ENCODE measurements around the gene TMEM69. TPM values are rescaled to one million over a fixed set of nuclear protein-coding genes. Genes with fewer than 3 reads are reported as not detected.

The TMEM69 gene
- total and polyA plus RNA-seq, 2 experiments from 2014 or later: 59.7 to 62.4 TPM

DNA sequence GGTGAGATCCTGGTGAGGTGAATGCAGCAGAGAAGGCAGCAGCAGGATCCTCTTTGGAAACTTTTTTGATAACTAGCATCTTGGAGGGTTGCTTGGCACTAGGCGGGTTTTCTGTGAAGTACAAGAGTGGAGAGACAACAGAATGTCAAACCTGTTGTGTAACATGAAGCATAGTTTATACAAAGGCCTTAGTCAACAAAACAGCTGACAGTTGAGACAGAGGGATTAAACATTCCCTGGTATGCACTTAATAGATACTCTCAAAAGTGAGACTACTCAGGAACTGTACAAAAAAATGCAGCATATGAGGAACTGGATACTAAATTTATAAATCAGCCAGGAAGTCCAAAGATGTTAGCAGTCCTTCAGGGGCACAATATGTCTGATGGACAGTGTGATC is 47.7 kb upstream of the TMEM69 start:
- no peak overlapping the region for H3K4me3 ChIP-seq
- H3K4me1 ChIP-seq (ENCODE audit: insufficient read depth): no peaks in the 10 kb centered on the region
- no peaks in the 10 kb centered on the region; the same call in 2 of the 3 replicates for H3K9me3 Mint-ChIP-seq
- no peaks in the 10 kb centered on the region for H3K27me3 Mint-ChIP-seq (ENCODE audit: insufficient read depth, low read depth, poor library complexity)
- H3K4me2 ChIP-seq: no peak overlapping the region
- H3K27me3 ChIP-seq (ENCODE audit: insufficient read depth): no peaks in the 10 kb centered on the region
- H3F3A ChIP-seq (replicated peaks; ENCODE audit: low read depth): 0 out of 2 replicates have a peak, but pooled peaks cover 3% of the 10 kb centered on the region
- no peak overlapping the region for H3K27ac ChIP-seq (ENCODE audit: low read depth)
- H3K9me2 ChIP-seq (ENCODE audit: insufficient read depth): no peaks in the 10 kb centered on the region
- DNase-seq (ENCODE audit: low spot score) (no peak), ATAC-seq (no peak)
- H3K4me1 Mint-ChIP-seq: no peaks in the 10 kb centered on the region
- H3K4me3 Mint-ChIP-seq: no peak overlapping the region
- peaks cover 34% of the 10 kb centered on the region for H3K36me3 Mint-ChIP-seq (ENCODE audit: low read depth)
- peaks cover 63% of the 10 kb centered on the region for H3K36me3 ChIP-seq (ENCODE audit: insufficient read depth)
- TF ChIP-seq, protein P1, sequence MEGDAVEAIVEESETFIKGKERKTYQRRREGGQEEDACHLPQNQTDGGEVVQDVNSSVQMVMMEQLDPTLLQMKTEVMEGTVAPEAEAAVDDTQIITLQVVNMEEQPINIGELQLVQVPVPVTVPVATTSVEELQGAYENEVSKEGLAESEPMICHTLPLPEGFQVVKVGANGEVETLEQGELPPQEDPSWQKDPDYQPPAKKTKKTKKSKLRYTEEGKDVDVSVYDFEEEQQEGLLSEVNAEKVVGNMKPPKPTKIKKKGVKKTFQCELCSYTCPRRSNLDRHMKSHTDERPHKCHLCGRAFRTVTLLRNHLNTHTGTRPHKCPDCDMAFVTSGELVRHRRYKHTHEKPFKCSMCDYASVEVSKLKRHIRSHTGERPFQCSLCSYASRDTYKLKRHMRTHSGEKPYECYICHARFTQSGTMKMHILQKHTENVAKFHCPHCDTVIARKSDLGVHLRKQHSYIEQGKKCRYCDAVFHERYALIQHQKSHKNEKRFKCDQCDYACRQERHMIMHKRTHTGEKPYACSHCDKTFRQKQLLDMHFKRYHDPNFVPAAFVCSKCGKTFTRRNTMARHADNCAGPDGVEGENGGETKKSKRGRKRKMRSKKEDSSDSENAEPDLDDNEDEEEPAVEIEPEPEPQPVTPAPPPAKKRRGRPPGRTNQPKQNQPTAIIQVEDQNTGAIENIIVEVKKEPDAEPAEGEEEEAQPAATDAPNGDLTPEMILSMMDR (conservative IDR thresholded peaks at IDR 0.05; ENCODE audit: low read depth in 2 of 2): no peak
- no peak for TF ChIP-seq ZNF331 (CRISPR knock-in tag; IDR thresholded peaks at IDR 0.05; ENCODE audit: low read depth)
- no peak for TF ChIP-seq NANOG (IDR thresholded peaks at IDR 0.05; ENCODE audit: borderline replicate concordance)
- TF ChIP-seq, protein P2, sequence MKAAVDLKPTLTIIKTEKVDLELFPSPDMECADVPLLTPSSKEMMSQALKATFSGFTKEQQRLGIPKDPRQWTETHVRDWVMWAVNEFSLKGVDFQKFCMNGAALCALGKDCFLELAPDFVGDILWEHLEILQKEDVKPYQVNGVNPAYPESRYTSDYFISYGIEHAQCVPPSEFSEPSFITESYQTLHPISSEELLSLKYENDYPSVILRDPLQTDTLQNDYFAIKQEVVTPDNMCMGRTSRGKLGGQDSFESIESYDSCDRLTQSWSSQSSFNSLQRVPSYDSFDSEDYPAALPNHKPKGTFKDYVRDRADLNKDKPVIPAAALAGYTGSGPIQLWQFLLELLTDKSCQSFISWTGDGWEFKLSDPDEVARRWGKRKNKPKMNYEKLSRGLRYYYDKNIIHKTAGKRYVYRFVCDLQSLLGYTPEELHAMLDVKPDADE (IDR thresholded peaks at IDR 0.05): no peak
- no peak for TF ChIP-seq ZNF114 (CRISPR knock-in tag; IDR thresholded peaks at IDR 0.05)
- TF ChIP-seq JUNB (IDR thresholded peaks at IDR 0.05; ENCODE audit: unreplicated experiment): no peak
- no peak for TF ChIP-seq EZH2phosphoT487 (IDR thresholded peaks at IDR 0.05; ENCODE audit: unreplicated experiment)
- TF ChIP-seq EZH2 (IDR thresholded peaks at IDR 0.05; ENCODE audit: low read depth, unreplicated experiment): no peak
- TF ChIP-seq POLR2AphosphoS5 (IDR thresholded peaks at IDR 0.05; ENCODE audit: low read depth): no peak
- TF ChIP-seq CREB1 (CRISPR knock-in tag; IDR thresholded peaks at IDR 0.05; ENCODE audit: low read depth): no peak
- TF ChIP-seq, protein P3, sequence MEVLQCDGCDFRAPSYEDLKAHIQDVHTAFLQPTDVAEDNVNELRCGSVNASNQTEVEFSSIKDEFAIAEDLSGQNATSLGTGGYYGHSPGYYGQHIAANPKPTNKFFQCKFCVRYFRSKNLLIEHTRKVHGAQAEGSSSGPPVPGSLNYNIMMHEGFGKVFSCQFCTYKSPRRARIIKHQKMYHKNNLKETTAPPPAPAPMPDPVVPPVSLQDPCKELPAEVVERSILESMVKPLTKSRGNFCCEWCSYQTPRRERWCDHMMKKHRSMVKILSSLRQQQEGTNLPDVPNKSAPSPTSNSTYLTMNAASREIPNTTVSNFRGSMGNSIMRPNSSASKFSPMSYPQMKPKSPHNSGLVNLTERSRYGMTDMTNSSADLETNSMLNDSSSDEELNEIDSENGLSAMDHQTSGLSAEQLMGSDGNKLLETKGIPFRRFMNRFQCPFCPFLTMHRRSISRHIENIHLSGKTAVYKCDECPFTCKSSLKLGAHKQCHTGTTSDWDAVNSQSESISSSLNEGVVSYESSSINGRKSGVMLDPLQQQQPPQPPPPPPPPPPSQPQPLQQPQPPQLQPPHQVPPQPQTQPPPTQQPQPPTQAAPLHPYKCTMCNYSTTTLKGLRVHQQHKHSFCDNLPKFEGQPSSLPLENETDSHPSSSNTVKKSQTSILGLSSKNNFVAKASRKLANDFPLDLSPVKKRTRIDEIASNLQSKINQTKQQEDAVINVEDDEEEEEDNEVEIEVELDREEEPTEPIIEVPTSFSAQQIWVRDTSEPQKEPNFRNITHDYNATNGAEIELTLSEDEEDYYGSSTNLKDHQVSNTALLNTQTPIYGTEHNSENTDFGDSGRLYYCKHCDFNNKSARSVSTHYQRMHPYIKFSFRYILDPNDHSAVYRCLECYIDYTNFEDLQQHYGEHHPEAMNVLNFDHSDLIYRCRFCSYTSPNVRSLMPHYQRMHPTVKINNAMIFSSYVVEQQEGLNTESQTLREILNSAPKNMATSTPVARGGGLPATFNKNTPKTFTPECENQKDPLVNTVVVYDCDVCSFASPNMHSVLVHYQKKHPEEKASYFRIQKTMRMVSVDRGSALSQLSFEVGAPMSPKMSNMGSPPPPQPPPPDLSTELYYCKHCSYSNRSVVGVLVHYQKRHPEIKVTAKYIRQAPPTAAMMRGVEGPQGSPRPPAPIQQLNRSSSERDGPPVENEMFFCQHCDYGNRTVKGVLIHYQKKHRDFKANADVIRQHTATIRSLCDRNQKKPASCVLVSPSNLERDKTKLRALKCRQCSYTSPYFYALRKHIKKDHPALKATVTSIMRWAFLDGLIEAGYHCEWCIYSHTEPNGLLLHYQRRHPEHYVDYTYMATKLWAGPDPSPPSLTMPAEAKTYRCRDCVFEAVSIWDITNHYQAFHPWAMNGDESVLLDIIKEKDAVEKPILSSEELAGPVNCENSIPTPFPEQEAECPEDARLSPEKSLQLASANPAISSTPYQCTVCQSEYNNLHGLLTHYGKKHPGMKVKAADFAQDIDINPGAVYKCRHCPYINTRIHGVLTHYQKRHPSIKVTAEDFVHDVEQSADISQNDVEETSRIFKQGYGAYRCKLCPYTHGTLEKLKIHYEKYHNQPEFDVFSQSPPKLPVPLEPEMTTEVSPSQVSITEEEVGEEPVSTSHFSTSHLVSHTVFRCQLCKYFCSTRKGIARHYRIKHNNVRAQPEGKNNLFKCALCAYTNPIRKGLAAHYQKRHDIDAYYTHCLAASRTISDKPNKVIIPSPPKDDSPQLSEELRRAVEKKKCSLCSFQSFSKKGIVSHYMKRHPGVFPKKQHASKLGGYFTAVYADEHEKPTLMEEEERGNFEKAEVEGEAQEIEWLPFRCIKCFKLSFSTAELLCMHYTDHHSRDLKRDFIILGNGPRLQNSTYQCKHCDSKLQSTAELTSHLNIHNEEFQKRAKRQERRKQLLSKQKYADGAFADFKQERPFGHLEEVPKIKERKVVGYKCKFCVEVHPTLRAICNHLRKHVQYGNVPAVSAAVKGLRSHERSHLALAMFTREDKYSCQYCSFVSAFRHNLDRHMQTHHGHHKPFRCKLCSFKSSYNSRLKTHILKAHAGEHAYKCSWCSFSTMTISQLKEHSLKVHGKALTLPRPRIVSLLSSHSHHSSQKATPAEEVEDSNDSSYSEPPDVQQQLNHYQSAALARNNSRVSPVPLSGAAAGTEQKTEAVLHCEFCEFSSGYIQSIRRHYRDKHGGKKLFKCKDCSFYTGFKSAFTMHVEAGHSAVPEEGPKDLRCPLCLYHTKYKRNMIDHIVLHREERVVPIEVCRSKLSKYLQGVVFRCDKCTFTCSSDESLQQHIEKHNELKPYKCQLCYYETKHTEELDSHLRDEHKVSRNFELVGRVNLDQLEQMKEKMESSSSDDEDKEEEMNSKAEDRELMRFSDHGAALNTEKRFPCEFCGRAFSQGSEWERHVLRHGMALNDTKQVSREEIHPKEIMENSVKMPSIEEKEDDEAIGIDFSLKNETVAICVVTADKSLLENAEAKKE (CRISPR knock-in tag; IDR thresholded peaks at IDR 0.05): no peak
- TF ChIP-seq STAT1 (IDR thresholded peaks at IDR 0.05; ENCODE audit: unreplicated experiment): no peak
- TF ChIP-seq, protein P4, sequence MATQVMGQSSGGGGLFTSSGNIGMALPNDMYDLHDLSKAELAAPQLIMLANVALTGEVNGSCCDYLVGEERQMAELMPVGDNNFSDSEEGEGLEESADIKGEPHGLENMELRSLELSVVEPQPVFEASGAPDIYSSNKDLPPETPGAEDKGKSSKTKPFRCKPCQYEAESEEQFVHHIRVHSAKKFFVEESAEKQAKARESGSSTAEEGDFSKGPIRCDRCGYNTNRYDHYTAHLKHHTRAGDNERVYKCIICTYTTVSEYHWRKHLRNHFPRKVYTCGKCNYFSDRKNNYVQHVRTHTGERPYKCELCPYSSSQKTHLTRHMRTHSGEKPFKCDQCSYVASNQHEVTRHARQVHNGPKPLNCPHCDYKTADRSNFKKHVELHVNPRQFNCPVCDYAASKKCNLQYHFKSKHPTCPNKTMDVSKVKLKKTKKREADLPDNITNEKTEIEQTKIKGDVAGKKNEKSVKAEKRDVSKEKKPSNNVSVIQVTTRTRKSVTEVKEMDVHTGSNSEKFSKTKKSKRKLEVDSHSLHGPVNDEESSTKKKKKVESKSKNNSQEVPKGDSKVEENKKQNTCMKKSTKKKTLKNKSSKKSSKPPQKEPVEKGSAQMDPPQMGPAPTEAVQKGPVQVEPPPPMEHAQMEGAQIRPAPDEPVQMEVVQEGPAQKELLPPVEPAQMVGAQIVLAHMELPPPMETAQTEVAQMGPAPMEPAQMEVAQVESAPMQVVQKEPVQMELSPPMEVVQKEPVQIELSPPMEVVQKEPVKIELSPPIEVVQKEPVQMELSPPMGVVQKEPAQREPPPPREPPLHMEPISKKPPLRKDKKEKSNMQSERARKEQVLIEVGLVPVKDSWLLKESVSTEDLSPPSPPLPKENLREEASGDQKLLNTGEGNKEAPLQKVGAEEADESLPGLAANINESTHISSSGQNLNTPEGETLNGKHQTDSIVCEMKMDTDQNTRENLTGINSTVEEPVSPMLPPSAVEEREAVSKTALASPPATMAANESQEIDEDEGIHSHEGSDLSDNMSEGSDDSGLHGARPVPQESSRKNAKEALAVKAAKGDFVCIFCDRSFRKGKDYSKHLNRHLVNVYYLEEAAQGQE (IDR thresholded peaks at IDR 0.05; ENCODE audit: unreplicated experiment): no peak
- H3K27ac Mint-ChIP-seq: no peak overlapping the region
- peaks cover 3% of the 10 kb centered on the region for H3K79me2 ChIP-seq (replicated peaks; ENCODE audit: insufficient read depth)
- no peak overlapping the region for H2AFZ ChIP-seq
- peaks cover 4% of the 10 kb centered on the region for H4K20me1 ChIP-seq (replicated peaks; ENCODE audit: insufficient read depth)
